Measurements from ENCODE around the gene C1QL4.
"Not testable (repeated sequence)": the region's sequence is repeated elsewhere in the genome, so short reads cannot be mapped to it uniquely, and the experiment has no call there.

C1QL4 gene

GRCh38 chr12:49333778-49334177, 3.2 kb downstream of the C1QL4 start:
- H3K4me1 ChIP-seq (ENCODE audit: control insufficient read depth, insufficient read depth, low read length): peaks cover 10% of the 10 kb centered on the region
- not testable (repeated sequence) for H3K4me3 ChIP-seq (ENCODE audit: insufficient read depth, low read depth, low read length)
- WGBS, 2 experiments: 91 to 93% methylated on average over 19 to 20 of the region's 21 CpGs

GRCh38 chr12:49332891-49333371, 4.1 kb downstream of the C1QL4 start:
- peaks cover 62% of the 10 kb centered on the region for H3K27me3 ChIP-seq (ENCODE audit: control insufficient read depth, insufficient read depth, low read length, poor library complexity, severe bottlenecking)
- peaks cover 8% of the 10 kb centered on the region for H3K4me1 ChIP-seq (ENCODE audit: control insufficient read depth, insufficient read depth, low read length)
- 48 to 53% methylated on average over 40 of the region's 40 CpGs for WGBS, 2 experiments
- H3K27ac ChIP-seq (ENCODE audit: insufficient read depth, low read depth, low read length, poor library complexity, severe bottlenecking): no peak overlapping the region
- peaks cover 20% of the 10 kb centered on the region for H3K36me3 ChIP-seq (ENCODE audit: control insufficient read depth, insufficient read depth, low read length)
- no peaks in the 10 kb centered on the region for H3K9me3 ChIP-seq (ENCODE audit: control insufficient read depth, low read length)
- H3K4me3 ChIP-seq (ENCODE audit: insufficient read depth, low read depth, low read length): no peak overlapping the region

More at GRCh38 chr12:49333778-49334177, 3.2 kb downstream of the C1QL4 start:
- peaks cover 19% of the 10 kb centered on the region for H3K36me3 ChIP-seq (ENCODE audit: control insufficient read depth, insufficient read depth, low read length)
- H3K9me3 ChIP-seq (ENCODE audit: control insufficient read depth, low read length); H3K27ac ChIP-seq (ENCODE audit: insufficient read depth, low read depth, low read length, poor library complexity, severe bottlenecking): not testable (repeated sequence)
- H3K27me3 ChIP-seq (ENCODE audit: control insufficient read depth, insufficient read depth, low read length, poor library complexity, severe bottlenecking): peaks cover 71% of the 10 kb centered on the region

- Histone ChIP-seq H3K4me3 (ENCODE audit: insufficient read depth, low read depth, low read length) (no peak overlapping the region), H3K27me3 (ENCODE audit: control insufficient read depth, insufficient read depth, low read length, poor library complexity, severe bottlenecking) (peaks cover 57% of the 10 kb centered on the region), H3K36me3 (ENCODE audit: control insufficient read depth, insufficient read depth, low read length) (peaks cover 23% of the 10 kb centered on the region), H3K4me1 (ENCODE audit: control insufficient read depth, insufficient read depth, low read length) (peaks cover 3% of the 10 kb centered on the region), H3K9me3 (ENCODE audit: control insufficient read depth, low read length) (no peaks in the 10 kb centered on the region), H3K27ac (ENCODE audit: insufficient read depth, low read depth, low read length, poor library complexity, severe bottlenecking) (no peak overlapping the region)
- 67 to 70% methylated on average over 17 of the region's 17 CpGs for WGBS, 2 experiments
Observed at GRCh38 chr12:49332441-49332861, 4.5 kb downstream of the C1QL4 start.

GRCh38 chr12:49331380-49332222, 5.4 kb downstream of the C1QL4 start:
- Histone ChIP-seq H3K27me3 (ENCODE audit: control insufficient read depth, insufficient read depth, low read length, poor library complexity, severe bottlenecking) (peaks cover 49% of the 10 kb centered on the region), H3K4me3 (ENCODE audit: insufficient read depth, low read depth, low read length) (no peak overlapping the region), H3K36me3 (ENCODE audit: control insufficient read depth, insufficient read depth, low read length) (peaks cover 32% of the 10 kb centered on the region), H3K27ac (ENCODE audit: insufficient read depth, low read depth, low read length, poor library complexity, severe bottlenecking) (no peak overlapping the region), H3K4me1 (ENCODE audit: control insufficient read depth, insufficient read depth, low read length) (no peaks in the 10 kb centered on the region), H3K9me3 (ENCODE audit: control insufficient read depth, low read length) (no peaks in the 10 kb centered on the region)
- 67 to 68% methylated on average over 11 of the region's 11 CpGs for WGBS, 2 experiments

- peaks cover 38% of the 10 kb centered on the region for H3K36me3 ChIP-seq (ENCODE audit: control insufficient read depth, insufficient read depth, low read length)
- H3K4me3 ChIP-seq (ENCODE audit: insufficient read depth, low read depth, low read length): no peak overlapping the region
- H3K9me3 ChIP-seq (ENCODE audit: control insufficient read depth, low read length): no peaks in the 10 kb centered on the region
- WGBS, 2 experiments: 89 to 93% methylated on average over 14 of the region's 14 CpGs
- no peaks in the 10 kb centered on the region for H3K4me1 ChIP-seq (ENCODE audit: control insufficient read depth, insufficient read depth, low read length)
- peaks cover 41% of the 10 kb centered on the region for H3K27me3 ChIP-seq (ENCODE audit: control insufficient read depth, insufficient read depth, low read length, poor library complexity, severe bottlenecking)
- no peak overlapping the region for H3K27ac ChIP-seq (ENCODE audit: insufficient read depth, low read depth, low read length, poor library complexity, severe bottlenecking)
Observed at GRCh38 chr12:49330631-49331379, 6.2 kb downstream of the C1QL4 start.

- 95 to 98% methylated on average over 7 of the region's 7 CpGs for WGBS, 2 experiments
- Histone ChIP-seq H3K4me3 (ENCODE audit: insufficient read depth, low read depth, low read length) (no peak overlapping the region), H3K4me1 (ENCODE audit: control insufficient read depth, insufficient read depth, low read length) (no peaks in the 10 kb centered on the region), H3K27ac (ENCODE audit: insufficient read depth, low read depth, low read length, poor library complexity, severe bottlenecking) (no peak overlapping the region), H3K9me3 (ENCODE audit: control insufficient read depth, low read length) (no peaks in the 10 kb centered on the region), H3K36me3 (ENCODE audit: control insufficient read depth, insufficient read depth, low read length) (peaks cover 42% of the 10 kb centered on the region), H3K27me3 (ENCODE audit: control insufficient read depth, insufficient read depth, low read length, poor library complexity, severe bottlenecking) (peaks cover 34% of the 10 kb centered on the region)
Observed at GRCh38 chr12:49330032-49330619, 6.9 kb downstream of the C1QL4 start.

GRCh38 chr12:49328816-49329215, 8.2 kb downstream of the C1QL4 start:
- peaks cover 6% of the 10 kb centered on the region for H3K4me1 ChIP-seq (ENCODE audit: control insufficient read depth, insufficient read depth, low read length)
- H3K36me3 ChIP-seq (ENCODE audit: control insufficient read depth, insufficient read depth, low read length): peaks cover 42% of the 10 kb centered on the region
- no peak overlapping the region for H3K27ac ChIP-seq (ENCODE audit: insufficient read depth, low read depth, low read length, poor library complexity, severe bottlenecking)
- peaks cover 21% of the 10 kb centered on the region for H3K27me3 ChIP-seq (ENCODE audit: control insufficient read depth, insufficient read depth, low read length, poor library complexity, severe bottlenecking)
- H3K9me3 ChIP-seq (ENCODE audit: control insufficient read depth, low read length): no peaks in the 10 kb centered on the region
- no peak overlapping the region for H3K4me3 ChIP-seq (ENCODE audit: insufficient read depth, low read depth, low read length)
- 92 to 93% methylated on average over 8 to 12 of the region's 12 CpGs for WGBS, 2 experiments

GRCh38 chr12:49327887-49328286, 9.1 kb downstream of the C1QL4 start:
- Histone ChIP-seq H3K4me3 (ENCODE audit: insufficient read depth, low read depth, low read length) (no peak overlapping the region), H3K9me3 (ENCODE audit: control insufficient read depth, low read length) (no peaks in the 10 kb centered on the region), H3K36me3 (ENCODE audit: control insufficient read depth, insufficient read depth, low read length) (peaks cover 42% of the 10 kb centered on the region), H3K27ac (ENCODE audit: insufficient read depth, low read depth, low read length, poor library complexity, severe bottlenecking) (no peak overlapping the region), H3K4me1 (ENCODE audit: control insufficient read depth, insufficient read depth, low read length) (peaks cover 8% of the 10 kb centered on the region), H3K27me3 (ENCODE audit: control insufficient read depth, insufficient read depth, low read length, poor library complexity, severe bottlenecking) (peaks cover 12% of the 10 kb centered on the region)
- WGBS, 2 experiments: 96 to 97% methylated on average over 2 of the region's 2 CpGs

- Histone ChIP-seq H3K9me3 (ENCODE audit: control insufficient read depth, low read length) (no peaks in the 10 kb centered on the region), H3K27ac (ENCODE audit: insufficient read depth, low read depth, low read length, poor library complexity, severe bottlenecking) (no peak overlapping the region), H3K4me1 (ENCODE audit: control insufficient read depth, insufficient read depth, low read length) (peaks cover 8% of the 10 kb centered on the region), H3K36me3 (ENCODE audit: control insufficient read depth, insufficient read depth, low read length) (peaks cover 42% of the 10 kb centered on the region), H3K4me3 (ENCODE audit: insufficient read depth, low read depth, low read length) (no peak overlapping the region), H3K27me3 (ENCODE audit: control insufficient read depth, insufficient read depth, low read length, poor library complexity, severe bottlenecking) (peaks cover 7% of the 10 kb centered on the region)
Observed at GRCh38 chr12:49327368-49327767, 9.6 kb downstream of the C1QL4 start.

- Histone ChIP-seq H3K36me3 (ENCODE audit: control insufficient read depth, insufficient read depth, low read length) (peaks cover 39% of the 10 kb centered on the region), H3K27me3 (ENCODE audit: control insufficient read depth, insufficient read depth, low read length, poor library complexity, severe bottlenecking) (no peaks in the 10 kb centered on the region), H3K27ac (ENCODE audit: insufficient read depth, low read depth, low read length, poor library complexity, severe bottlenecking) (no peak overlapping the region), H3K4me1 (ENCODE audit: control insufficient read depth, insufficient read depth, low read length) (peaks cover 11% of the 10 kb centered on the region), H3K4me3 (ENCODE audit: insufficient read depth, low read depth, low read length) (no peak overlapping the region), H3K9me3 (ENCODE audit: control insufficient read depth, low read length) (no peaks in the 10 kb centered on the region)
- 94 to 95% methylated on average over 6 of the region's 6 CpGs for WGBS, 2 experiments
Observed at GRCh38 chr12:49325606-49326005, 11.4 kb downstream of the C1QL4 start.
